MCF 10A (cell line): Measurements from ENCODE around the gene TWF2. TPM values are rescaled to one million over a fixed set of nuclear protein-coding genes. Genes with fewer than 3 reads are reported as not detected.

Source experiments
- BruUV-seq: library from RNA; stranded (reverse); fragments of 400-500 nt; replicated peaks from 2 replicates; lab custom pipeline; 2021; lab: Mats Ljungman, UMichigan
- CTCF ChIA-PET: fragments of 300-600 bp; sonication (Branson Sonifier 250); formaldehyde crosslinking; extraction: SDS; loops from one replicate; lab custom pipeline; 2021; ENCODE audit warnings: antibody characterized with exemption, inconsistent platforms; lab: Yijun Ruan, JAX
- POLR2A ChIA-PET: fragments of 300-600, 350-650 bp; sonication (Branson Sonifier 250); formaldehyde crosslinking; extraction: SDS; loops from one replicate; lab custom pipeline; 2020; ENCODE audit warnings: antibody characterized with exemption, inconsistent platforms; lab: Yijun Ruan, JAX
- DNase-seq: peaks from one replicate; pipeline ENCODE4 v3.0.0-alpha.2; 2018; ENCODE audit not compliant: unreplicated experiment
- H3K27ac Mint-ChIP-seq: one replicate; pipeline ENCODE4 v1.8.0; 2022; ENCODE audit warnings: mild to moderate bottlenecking, low read depth, mixed read lengths; ENCODE audit not compliant: unreplicated experiment
- H3K27me3 Mint-ChIP-seq: one replicate; pipeline ENCODE4 v1.8.0; 2022; ENCODE audit warnings: mixed read lengths; ENCODE audit not compliant: insufficient read depth, unreplicated experiment
- H3K36me3 Mint-ChIP-seq: one replicate; pipeline ENCODE4 v1.8.0; 2022; ENCODE audit warnings: mild to moderate bottlenecking, moderate library complexity, mixed read lengths; ENCODE audit not compliant: insufficient read depth, unreplicated experiment
- H3K4me1 Mint-ChIP-seq: one replicate; pipeline ENCODE4 v1.8.0; 2022; ENCODE audit warnings: mixed read lengths; ENCODE audit not compliant: insufficient read depth, unreplicated experiment
- H3K4me3 Mint-ChIP-seq: one replicate; pipeline ENCODE4 v1.8.0; 2022; ENCODE audit warnings: mild to moderate bottlenecking, moderate library complexity, mixed read lengths; ENCODE audit not compliant: unreplicated experiment
- H3K9me3 Mint-ChIP-seq: one replicate; pipeline ENCODE4 v1.8.0; 2022; ENCODE audit warnings: mixed read lengths; ENCODE audit not compliant: unreplicated experiment
- intact Hi-C: fragments of 100-400 bp; cut with micrococcal nuclease; formaldehyde crosslinking; loops from 2 replicates; pipeline ENCODE4 v1.14.1; 2022
- total RNA-seq: library from RNA; stranded (reverse); gene quantifications from 2 replicates; pipeline ENCODE4 v1.2.3, GENCODE V29; 2022
- TF ChIP-seq, protein P1 (sequence below): fragments of 200-600 bp; IDR thresholded peaks from one replicate; pipeline ENCODE4 v1.8.0; 2022; ENCODE audit warnings: antibody characterized with exemption, mild to moderate bottlenecking; ENCODE audit not compliant: unreplicated experiment

The TWF2 gene
- total RNA-seq, 1 experiment from 2014 or later = 47.0 TPM

DNA sequence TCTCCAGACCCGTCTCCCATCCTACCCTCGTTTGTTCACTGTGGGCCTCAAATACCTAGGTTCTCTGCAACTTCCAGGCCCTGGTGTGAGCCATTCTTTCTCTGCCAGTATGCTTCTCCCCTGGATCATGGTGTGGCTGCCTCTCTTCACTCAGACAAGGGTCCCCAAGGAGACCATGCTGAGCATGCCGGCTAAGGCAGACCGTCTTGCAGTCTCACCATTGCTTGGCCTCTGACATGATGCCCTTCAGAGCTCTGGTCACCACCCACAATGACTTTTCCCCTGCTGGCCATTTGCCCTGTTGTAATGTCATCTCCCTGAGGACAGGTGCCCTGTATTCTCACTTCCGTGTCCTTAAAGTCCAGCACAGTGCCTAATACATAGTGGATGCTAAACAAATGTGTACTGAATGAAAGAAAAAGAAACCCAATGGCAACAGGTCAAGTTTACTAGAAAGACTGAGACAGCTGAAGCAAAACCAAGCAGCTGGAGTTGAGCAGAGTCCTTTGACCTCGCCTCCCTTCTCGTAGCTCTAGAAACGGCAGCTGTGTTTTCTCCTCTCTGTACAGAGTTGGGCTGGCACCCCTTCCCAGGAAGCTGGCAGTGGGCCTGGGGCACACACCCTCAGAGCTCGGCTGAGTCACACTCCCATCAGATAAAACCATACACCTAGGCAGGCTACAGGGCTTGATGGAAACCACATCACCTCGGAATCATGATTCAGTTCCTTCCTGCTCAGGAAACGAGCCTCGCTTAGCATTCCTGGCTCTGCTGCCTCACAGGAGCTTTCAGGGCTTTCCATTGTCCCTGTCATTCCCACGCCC, 22.2 kb downstream of the TWF2 start:
- peak overlapping the region; percentile 31 for H3K4me3 Mint-ChIP-seq
- intact Hi-C loops = loop anchor here (2.0 to 10.0 kb wide), 3 partner anchors 46 to 212 kb away; partner anchors contain the start of gene POC1A

DNA sequence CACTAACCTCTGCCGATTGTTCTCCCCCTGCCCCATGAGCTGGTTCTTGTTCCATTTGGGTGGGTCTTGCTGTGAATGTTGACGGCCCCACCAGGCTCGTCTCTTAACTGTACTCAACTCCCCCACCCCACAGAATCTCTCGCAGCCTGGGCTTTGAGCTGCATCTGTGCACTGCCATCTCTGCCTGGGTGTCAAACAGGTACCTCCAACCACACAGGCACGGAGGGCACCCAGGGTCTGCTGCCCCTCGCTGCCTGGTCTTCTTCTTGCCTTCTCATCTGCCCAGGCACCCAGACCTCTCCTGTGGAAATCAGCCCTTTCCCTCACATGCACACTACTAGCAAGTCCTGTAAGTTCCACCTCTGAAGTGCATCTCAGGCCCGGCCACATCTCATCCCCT, 23.6 kb downstream of the TWF2 start:
- H3K9me3 Mint-ChIP-seq = no peaks in the 10 kb centered on the region
- BruUV-seq = no TSS peak
- H3K27ac Mint-ChIP-seq = no peak overlapping the region
- intact Hi-C loops = loop anchor here (10.0 kb wide), 1 partner anchor 211 kb away; no protein-coding TSS in a partner anchor
- no peak overlapping the region for H3K4me3 Mint-ChIP-seq
- no peak for DNase-seq
- no peaks in the 10 kb centered on the region for H3K27me3 Mint-ChIP-seq
- POLR2A ChIA-PET = interaction anchor here (0.6 to 1.7 kb wide), 2 partner anchors 11 to 65 kb away, joined by 4 to 8 read pairs; no protein-coding TSS in a partner anchor
- H3K4me1 Mint-ChIP-seq = peaks cover 13% of the 10 kb centered on the region
- CTCF ChIA-PET = interaction anchor here (13.0 kb wide), 1 partner anchor 20 kb away, joined by 175 read pairs; the partner anchor contains the start of gene TWF2
- TF ChIP-seq, protein P1, sequence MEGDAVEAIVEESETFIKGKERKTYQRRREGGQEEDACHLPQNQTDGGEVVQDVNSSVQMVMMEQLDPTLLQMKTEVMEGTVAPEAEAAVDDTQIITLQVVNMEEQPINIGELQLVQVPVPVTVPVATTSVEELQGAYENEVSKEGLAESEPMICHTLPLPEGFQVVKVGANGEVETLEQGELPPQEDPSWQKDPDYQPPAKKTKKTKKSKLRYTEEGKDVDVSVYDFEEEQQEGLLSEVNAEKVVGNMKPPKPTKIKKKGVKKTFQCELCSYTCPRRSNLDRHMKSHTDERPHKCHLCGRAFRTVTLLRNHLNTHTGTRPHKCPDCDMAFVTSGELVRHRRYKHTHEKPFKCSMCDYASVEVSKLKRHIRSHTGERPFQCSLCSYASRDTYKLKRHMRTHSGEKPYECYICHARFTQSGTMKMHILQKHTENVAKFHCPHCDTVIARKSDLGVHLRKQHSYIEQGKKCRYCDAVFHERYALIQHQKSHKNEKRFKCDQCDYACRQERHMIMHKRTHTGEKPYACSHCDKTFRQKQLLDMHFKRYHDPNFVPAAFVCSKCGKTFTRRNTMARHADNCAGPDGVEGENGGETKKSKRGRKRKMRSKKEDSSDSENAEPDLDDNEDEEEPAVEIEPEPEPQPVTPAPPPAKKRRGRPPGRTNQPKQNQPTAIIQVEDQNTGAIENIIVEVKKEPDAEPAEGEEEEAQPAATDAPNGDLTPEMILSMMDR = no peak
- peaks cover 42% of the 10 kb centered on the region for H3K36me3 Mint-ChIP-seq

More for the DNA sequence above, 22.2 kb downstream of the TWF2 start:
- peak; percentile 98 for DNase-seq
- H3K27me3 Mint-ChIP-seq = no peaks in the 10 kb centered on the region
- H3K27ac Mint-ChIP-seq = peak overlapping the region; percentile 55
- TF ChIP-seq, protein P1 = no peak
- peaks cover 13% of the 10 kb centered on the region for H3K4me1 Mint-ChIP-seq
- ChIA-PET CTCF (interaction anchor here (0.5 to 13.0 kb wide), 5 partner anchors 19 to 123 kb away, joined by 3 to 175 read pairs (median 4); partner anchors contain the start of genes TWF2 and WDR82), POLR2A (interaction anchor here (0.7 to 2.4 kb wide), 18 partner anchors 12 to 454 kb away, joined by 3 to 19 read pairs (median 4); partner anchors contain the start of genes GLYCTK and TWF2)
- no TSS peak for BruUV-seq
- peaks cover 38% of the 10 kb centered on the region for H3K36me3 Mint-ChIP-seq
- H3K9me3 Mint-ChIP-seq = no peaks in the 10 kb centered on the region

- Mint-ChIP-seq H3K9me3 (no peaks in the 10 kb centered on the region), H3K36me3 (peaks cover 53% of the 10 kb centered on the region), H3K27ac (no peak overlapping the region), H3K4me1 (peaks cover 19% of the 10 kb centered on the region), H3K4me3 (no peak overlapping the region), H3K27me3 (no peaks in the 10 kb centered on the region)
- CTCF ChIA-PET = interaction anchor here (1.0 kb wide), 1 partner anchor 126 kb away, joined by 3 read pairs; no protein-coding TSS in a partner anchor
- no peak for DNase-seq
- intact Hi-C loops = loop anchor here (10.0 kb wide), 1 partner anchor 209 kb away; no protein-coding TSS in a partner anchor
- no TSS peak for BruUV-seq
- POLR2A ChIA-PET = interaction anchor here (1.1 to 1.7 kb wide), 2 partner anchors 9 to 222 kb away, joined by 3 to 8 read pairs; no protein-coding TSS in a partner anchor
- TF ChIP-seq, protein P1 = no peak
Observed at GRCh38 chr3:52213901-52214300, 25.1 kb downstream of the TWF2 start.

DNA sequence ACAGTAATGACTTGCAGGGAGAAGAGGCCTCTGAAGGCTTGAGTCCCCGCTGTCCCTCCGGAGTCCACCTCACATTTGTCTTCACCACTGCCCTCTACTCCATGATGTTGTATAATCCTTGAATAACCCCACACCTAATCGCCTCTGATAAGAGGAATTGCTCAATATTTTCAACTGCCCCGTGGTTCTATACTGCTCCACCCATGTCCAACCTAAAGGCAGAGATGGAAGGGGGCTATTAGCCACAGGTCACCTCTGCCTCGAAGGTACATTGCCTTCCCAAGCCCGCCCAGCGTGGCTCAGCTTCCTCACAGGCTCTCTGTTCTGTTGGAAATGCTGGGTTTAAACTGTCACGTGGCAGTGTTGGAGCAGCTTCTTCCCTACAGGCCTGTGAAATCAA, 26.0 kb downstream of the TWF2 start:
- CTCF ChIA-PET = interaction anchor here (0.7 to 6.9 kb wide), 3 partner anchors 8 to 127 kb away, joined by 3 to 46 read pairs (median 3); no protein-coding TSS in a partner anchor
- POLR2A ChIA-PET = no interaction called here
- TF ChIP-seq, protein P1 = no peak
- no TSS peak for BruUV-seq
- no peaks in the 10 kb centered on the region for H3K9me3 Mint-ChIP-seq
- H3K27me3 Mint-ChIP-seq = no peaks in the 10 kb centered on the region
- H3K4me3 Mint-ChIP-seq = no peak overlapping the region
- H3K4me1 Mint-ChIP-seq = peaks cover 19% of the 10 kb centered on the region
- H3K27ac Mint-ChIP-seq = no peak overlapping the region
- intact Hi-C loops = loop anchor here (10.0 kb wide), 1 partner anchor 208 kb away; no protein-coding TSS in a partner anchor
- no peak for DNase-seq
- peaks cover 62% of the 10 kb centered on the region for H3K36me3 Mint-ChIP-seq
